NCI-H2227 (cell line): ENCODE measurements around the gene TASL.
A peak's percentile ranks its signal among the peaks of the same experiment; 100 is the strongest.
"Not testable (repeated sequence)": the region's sequence is repeated elsewhere in the genome, so short reads cannot be mapped to it uniquely, and the experiment has no call there.

Experiments
- DNase-seq: peaks from one replicate; lab custom pipeline; 2025; ENCODE audit not compliant: unreplicated experiment; lab: John Stamatoyannopoulos, UW

The TASL gene, protein sequence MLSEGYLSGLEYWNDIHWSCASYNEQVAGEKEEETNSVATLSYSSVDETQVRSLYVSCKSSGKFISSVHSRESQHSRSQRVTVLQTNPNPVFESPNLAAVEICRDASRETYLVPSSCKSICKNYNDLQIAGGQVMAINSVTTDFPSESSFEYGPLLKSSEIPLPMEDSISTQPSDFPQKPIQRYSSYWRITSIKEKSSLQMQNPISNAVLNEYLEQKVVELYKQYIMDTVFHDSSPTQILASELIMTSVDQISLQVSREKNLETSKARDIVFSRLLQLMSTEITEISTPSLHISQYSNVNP

DNA sequence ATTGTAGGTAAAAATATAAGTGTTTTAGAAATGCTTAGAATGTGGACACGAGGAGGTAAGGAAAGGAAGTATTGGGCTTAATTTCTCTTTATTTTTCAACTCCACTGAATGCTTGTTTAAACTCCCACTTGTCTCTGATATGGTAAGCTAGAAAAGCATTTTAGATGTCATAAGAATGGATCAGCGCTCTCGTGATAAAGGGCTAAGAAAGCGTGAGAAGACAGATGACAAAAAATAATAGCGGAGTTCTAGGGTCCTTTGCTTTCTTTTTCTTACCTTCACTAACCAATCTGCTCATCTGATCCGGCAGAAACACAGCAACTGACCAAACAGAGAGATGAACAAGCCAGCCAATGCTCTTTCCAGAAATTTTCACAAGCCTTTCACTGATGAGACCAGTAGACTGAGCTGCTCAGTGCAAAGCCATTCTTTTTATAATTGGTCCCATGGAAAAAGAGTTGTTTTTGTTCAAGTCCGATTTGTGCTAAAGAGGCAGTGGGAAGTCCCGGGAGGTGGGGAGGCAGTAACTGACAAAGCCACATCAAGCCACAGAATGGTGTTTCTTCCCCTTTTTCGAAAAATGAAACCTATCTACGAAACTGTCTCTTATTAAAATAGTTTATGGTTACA lies at the start of gene TASL:
TASL (minus strand) TSS at position 405 of the 630 bp plus-strand sequence. CDS start 17,411 bp downstream, outside the sequence.
- DNase-seq, result peak; percentile 8

DNA sequence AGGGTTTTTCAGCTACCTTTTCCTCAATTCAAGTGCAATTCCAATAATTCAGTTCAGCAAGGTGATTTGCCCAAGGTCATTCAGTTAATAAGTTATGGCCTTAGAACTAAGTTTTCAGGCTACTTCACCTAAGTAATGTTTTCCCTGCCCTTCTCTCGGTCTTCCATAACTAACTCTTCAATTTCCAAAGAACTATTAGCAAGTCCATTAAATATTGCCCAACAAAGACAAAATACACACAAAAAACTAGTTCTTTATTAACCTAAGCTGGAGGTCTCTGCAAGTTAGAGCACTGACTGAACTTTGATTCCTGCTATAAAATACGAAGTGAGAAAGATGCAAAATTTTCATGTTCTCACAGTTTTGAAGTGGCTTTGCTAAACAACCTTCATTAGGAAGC lies 48.8 kb upstream of the TASL start:
- no peak for DNase-seq

DNA sequence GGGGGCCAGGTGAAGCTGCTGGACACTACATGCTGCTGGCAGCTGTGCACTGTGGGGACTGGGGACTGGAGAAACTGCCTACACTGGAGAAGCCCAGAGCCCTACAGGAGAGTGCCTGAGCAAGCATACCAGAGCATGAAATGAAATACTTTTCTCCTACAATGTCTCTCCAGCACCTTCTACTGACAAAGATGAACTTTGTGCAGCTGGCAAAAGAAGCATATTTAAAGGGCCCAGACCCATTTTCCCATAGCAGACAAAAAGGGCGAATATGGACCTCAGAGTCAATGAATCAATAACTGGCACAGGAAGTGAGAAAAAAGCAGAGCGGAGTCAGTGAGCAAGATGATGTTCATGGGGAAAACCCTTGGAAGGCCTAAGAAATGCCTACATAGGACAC lies 44.8 kb upstream of the TASL start:
- no peak for DNase-seq

DNA sequence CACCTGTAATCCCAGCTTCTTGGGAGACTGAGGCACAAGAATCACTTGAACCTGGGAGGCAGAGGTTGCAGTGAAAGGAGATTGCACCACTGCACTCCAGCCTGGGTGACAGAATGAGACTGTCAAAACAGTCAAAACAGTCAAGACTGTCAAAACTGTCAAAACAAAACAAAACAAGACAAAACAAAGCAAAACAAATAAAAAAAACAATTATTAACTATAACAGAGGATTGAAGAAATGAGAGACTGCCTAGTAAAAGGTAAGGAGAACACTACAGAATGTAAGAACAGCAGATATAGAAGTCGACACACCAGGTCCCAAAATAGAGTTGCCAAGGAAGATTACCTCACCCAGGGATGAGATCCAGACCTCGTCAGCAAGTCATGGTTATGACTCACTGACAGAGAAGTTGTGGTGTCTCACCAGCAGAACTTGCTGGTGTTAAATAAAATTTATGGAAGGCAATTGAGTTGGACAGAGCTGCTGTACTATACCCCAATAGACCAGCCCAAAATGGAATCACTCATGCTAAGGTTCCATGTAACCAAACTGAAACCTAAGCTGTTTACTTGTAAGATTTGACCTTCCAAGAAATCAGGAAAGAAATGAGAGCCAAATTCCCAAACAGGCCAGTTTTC lies 43.5 kb upstream of the TASL start:
- no peak for DNase-seq

DNA sequence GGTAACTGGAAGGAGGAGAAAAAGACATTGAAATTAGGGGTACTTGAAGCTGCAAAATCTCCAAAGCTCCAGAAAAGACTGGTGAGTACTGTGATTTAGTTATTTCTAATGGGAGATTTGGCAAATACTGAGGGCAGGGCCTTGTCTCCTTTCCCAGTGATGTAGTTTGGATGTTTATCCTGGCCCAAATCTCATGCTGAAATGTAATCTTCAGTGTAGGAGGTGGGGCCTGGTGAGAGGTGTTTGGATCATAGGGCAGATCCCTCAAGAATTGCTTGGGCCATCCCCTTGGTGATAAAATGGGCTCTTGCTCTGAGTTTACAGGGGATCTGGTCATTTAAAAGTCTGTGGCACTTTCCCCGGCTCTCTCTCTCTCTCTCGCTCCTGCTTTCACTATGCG lies 42.6 kb upstream of the TASL start:
- DNase-seq, result no peak

DNA sequence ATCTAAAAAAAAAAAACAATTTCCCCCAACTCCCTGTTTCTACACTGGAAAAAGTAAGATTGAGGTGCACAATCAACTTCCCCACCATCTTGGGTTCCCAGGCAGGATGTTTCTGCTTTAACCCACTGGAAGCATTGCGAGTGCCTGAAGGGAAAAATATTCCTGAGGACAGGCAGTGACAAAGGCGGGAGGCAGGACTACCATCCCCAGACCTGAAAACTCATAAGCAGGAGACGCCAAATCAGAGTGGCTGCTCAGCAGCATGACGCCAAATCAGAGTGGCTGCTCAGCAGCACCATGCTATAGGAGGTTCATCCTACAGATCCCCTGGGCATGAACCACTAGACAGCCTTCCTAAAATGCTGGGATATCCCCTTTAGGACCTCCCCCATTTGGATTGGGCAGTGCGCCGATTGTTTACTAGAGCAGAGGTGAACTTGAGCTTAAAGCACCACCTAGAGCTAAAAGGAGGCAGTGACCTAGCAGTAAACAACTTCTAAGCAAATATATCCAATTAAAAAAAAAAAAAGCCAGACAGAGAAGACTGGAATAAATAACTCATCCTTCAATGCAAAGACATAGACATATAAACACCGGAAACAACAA lies 40.7 kb upstream of the TASL start:
- no peak for DNase-seq

DNA sequence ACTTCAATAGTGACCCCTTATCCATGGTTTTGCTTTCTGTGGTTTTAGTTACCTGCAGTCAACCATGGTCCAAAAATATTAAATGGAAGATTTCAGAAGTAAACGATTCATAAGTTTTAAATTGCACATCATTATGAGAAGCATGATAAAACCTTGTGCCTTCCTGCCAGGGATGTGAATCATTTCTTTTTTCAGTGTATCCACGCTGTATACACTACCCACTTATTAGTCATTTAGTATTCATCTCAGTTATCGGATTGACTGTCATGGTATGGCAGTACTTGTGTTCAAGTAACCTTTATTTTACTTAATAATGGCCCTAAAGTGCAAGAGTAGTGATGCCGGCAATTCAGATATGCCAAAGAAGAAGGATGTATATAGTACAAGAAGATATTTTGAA lies 37.7 kb upstream of the TASL start:
- DNase-seq, result no peak

DNA sequence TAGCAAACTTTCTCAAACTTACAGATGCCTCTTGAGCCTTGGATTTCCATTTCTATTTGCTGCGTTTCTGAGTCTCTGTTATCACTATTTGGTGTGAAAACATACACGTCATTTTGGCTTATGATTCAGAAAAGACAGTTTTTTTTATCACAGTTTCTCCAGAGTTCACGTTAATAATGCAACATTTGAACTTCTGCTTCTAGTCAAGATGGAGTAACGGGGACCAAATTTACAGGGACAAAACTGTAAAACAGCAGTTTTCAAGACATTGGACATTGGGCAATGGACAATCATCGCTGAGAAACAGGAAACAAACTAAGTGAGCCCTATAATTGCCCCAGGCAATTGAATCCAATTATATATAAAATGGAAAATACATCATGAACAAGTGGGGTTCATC lies 36.2 kb upstream of the TASL start:
- no peak for DNase-seq

DNA sequence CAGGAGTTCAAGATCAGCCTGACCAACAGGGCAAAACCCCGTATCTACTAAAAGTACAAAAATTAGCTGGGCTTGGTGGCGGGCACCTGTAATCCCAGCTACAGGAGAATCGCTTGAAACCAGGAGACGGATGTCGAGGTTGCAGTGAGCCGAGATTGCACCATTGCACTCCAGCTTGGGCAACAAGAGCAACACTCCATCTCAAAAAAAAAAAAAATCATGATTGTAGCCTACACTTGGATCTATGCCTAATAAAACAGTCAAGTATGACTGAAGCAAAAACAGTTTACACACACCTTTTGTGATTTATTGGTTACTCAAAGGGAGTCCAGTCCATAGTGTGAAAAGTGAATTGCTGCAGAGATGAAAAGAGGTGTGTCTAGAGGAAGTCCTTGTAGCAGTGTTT lies 34.7 kb upstream of the TASL start:
- no peak for DNase-seq

DNA sequence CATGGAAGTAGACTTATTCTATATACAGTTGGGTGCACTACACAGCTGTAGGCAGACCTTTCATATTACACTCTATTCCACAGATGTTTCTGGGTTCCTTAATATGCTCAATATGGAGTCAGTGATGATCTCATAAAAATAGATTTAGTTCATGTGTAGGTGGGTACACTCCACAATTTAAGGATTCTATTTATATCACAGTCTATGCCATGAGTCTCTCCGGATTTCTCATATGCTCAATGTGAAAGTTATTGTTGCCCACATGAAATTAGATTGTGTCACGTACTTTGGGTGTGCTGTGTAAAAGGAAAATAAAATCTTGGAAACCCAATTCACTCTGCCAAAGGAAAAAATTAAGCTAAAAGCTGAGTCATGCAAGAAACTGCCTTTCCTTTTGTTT lies 32.5 kb upstream of the TASL start:
- no peak for DNase-seq

DNA sequence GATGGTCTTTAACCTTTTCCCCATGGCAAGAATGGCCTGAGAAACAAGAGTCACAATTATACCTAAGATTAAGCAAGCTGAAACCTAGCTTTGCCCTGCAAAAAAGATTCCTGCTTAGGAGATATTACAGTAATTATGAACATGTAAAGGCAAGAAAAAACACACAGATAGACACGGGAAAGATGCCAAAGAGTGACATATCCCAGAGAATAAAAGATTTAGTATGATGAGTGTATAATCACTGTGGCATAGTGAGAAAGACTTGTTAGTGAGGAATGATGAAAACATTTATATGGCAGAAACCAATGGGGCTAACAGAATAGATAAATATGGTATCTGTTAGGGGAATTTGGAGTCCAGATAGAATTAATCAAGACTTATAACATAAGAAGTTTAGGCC lies 29.6 kb upstream of the TASL start:
- DNase-seq, result no peak

DNA sequence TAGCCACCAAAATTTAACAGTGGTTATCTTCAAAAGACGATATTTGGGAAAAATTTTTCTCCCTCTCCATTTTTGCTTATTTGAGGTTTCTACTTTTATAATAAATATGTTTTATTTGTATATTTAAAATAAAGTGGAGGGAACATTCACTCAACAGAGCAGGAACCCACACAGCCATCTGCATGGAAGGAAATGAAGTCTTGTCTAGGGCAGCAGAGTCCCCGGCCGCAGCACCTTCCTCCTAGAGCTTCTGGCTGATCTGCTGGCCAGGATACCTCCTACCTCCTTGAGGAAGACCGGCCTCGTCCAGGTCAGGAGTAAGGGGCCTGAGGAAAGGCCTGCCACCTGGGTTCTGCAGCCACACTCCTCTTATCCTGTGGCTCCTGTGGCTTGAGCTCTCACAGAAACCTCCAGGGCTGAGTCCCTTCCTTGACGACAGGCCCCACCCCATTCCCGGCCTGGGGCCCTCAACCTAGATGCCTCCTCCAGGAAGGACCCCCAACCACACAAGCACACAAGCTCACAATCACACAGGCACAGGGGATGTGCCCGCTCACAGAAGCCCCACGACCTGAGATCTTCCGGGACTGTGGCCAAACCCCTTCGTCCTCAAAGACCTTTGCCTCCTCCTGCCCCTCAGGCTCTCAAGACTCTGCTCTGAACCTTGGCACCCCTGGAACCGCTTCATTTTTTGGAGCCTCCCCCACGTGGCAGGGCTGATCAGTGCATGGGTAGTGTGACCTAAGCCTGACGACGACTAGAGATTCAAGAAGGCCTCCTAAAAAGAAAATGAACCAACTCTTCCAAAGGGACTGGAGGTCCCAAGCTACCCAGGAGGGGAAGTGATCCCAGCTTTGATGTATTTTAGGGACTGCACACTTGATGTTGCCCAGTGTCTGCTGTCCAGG lies 23.0 kb upstream of the TASL start:
- DNase-seq, result not testable (repeated sequence)

DNA sequence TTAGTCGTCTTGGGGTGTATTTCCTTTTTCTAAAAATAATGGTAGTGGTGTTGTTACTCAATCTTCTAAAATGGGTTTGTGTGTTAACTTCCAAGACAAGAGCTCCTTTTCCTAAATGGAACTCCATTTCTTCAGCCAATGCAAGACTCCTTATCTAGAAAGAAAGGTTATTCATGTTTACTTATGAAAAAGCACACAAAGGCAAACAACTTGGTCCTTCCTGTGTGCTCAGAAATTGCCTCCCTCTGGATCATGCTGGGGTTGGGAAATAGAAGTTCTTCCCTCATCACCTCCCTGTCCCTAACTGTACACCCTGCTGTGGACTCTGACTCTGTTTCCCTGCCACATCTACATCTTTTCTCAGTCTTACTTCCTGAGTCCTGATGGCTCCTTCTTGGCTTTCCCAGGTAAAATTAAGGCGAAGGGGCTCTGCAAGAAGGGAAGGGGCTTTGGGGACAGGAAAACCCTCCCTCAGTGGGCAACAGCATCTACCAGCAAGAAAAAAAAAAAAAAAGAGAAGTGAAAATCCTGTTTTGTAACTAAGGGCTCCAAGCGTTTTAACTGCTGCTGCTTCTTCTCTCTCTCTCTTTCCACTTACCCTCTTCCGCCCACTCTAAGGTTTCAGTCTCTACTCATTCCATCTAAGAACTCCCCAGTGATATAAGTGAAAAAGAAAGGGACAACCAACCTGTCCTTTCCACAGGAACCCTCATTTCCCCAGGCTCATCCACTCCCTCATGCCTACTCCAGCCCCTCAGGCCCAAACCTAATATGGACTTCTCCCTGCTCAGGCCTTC lies 19.8 kb upstream of the TASL start:
- no peak for DNase-seq

DNA sequence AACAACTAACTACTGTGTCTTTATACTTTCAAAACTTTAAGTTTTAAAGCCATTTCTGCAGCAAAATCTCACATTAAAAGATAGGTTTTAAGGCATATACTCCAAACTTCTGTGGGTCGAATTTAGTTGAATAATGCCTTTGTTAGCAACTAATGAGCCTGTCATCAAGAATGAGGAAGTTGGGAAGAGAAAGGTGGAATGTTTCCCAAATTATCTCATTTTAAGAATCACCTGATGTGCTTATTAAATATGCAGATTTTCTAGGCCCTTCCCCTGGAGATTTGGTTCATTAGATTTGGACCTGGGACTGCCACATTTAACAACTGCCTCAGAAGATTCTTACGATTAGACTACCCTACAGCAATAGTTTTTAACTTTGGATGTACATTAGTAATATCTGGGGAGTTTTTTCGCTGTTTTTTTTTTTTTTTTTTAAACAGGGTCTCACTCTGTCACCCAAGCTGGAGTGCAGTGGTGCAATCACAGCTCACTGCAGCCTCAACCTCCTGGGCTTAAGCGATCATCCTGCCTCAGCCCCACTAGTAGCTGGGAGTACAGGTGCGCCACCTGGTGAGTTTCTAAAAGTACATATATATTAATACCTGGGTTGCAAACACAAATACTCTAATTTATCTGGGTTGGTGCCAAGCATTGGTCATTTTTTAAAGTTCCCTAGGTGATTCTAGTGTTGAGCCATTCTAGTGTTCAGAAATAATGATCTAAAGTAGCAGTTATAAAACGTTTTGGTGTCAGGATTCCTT lies 16.1 kb upstream of the TASL start:
- DNase-seq, result no peak

DNA sequence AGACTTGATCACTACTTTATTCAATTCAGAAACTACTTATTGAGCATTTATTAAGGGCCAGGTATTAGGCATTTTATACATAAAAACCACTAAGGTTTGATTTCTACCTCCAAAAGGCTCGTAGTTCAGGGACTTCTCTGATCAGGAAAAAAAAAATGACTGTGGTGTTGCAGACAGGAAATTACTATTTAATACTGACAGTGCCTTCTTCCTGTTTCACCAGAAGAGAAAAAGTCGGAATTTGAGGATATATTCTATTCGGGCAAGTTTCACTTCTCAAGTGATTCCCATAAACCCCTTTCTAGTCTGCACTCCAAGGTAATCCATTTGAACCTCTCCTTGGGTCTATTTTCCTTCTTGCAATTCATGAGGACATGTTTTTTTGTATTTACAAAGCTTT lies 15.3 kb upstream of the TASL start:
- DNase-seq, result no peak

DNA sequence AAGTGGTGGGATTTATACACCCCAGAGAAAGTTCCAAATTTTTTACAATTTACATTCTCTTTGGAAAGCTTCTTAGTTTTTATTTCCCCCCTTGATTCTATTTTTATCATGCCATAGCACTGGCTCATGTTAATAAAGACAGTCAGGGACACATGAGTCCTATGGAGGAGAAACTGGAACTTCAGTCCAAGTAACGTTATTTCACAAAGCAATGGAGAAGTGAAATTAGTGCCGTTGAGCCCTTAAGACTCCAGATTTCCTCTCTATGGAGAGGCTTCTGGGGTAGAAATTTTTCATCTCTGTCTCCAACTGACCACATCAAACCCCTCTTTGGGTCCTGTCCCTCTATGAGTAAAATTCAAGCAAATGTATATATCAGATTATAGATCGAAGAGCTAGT lies 12.8 kb upstream of the TASL start:
- DNase-seq, result no peak

DNA sequence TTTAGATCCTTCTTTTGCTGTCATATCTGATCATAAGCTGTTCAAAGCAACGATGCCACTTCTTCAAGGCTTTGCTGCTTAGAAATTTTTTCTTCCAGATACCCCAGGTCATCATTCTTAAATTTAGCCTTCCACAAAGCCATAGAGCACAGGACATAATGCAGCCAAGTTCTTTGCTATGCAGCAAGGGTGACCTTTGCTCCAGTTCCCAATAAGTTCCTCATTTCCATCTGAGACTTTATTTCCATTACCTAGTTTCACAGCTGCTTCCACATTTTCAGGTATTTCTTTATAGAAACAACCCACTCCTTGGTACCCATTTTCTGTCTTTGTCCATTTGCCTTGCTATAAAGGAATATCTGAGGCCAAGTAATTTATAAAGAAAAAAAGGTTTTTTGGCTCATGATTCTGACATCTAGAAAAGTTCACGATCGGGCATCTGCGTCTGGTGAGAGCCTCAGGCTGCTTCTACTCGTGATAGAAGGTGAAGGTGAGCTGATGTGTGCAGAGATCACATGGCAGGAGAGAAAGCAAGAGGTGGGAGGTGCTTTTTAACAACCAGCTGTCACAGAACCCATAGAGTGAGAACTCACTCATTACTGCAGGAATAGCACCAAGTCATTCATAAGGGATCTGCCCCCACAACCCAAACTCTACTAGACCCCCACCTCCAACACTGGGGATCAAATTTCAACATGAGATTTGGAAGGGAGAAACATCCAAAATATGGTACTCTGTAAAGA lies 11.8 kb upstream of the TASL start:
- no peak for DNase-seq

DNA sequence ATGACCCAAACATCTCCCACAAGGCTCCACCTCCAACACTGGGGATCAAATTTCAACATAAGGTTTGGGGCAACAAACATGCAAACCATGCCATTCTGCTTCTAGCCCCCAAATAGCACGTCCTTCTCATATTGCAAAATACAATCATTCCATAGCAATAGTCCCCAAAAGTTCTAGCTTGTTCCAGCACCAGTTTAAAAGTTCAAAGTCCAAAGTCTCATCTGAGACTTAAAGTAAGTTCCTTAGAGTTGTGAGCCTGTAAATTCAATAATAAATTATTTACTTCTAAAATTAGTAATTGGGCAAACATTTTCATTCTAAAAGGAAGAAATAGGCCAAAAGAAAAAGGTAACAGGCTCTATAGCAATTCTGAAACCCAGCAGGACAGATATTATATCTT lies 8.9 kb upstream of the TASL start:
- DNase-seq, result no peak

DNA sequence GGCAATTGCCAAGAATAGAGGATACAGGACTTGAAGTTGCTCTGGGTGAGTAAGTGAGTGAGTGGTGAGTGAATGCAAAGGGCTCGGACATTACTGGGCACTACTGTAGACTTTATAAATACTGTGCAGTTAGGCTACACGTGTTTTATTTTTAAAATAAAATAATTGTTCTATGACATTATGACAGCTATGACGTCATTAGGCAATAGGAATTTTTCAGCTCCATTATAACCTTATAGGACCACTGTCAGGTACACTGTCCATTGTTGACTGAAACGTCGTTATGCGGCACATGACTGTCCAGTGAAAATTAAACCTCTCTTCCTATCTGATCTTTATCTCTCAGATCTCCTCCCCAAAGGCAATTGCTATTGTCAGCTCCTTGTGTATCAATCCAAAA lies 5.1 kb upstream of the TASL start:
- no peak for DNase-seq
